Endothelial cell (in vitro differentiated cells): ENCODE data around the gene RBBP4. TPM values are rescaled to one million over a fixed set of nuclear protein-coding genes. Genes with fewer than 3 reads are reported as not detected.

Experiments
- DNase-seq: peaks from one replicate; pipeline ENCODE4 v3.0.0; 2021; ENCODE audit warnings: low spot score
- H3K27ac Mint-ChIP-seq: one replicate; pipeline ENCODE4 v1.8.0; 2021; ENCODE audit warnings: mixed read lengths, inconsistent platforms; ENCODE audit not compliant: unreplicated experiment
- H3K27me3 Mint-ChIP-seq: one replicate; pipeline ENCODE4 v1.8.0; 2021; ENCODE audit warnings: mild to moderate bottlenecking, moderate library complexity, mixed read lengths, inconsistent platforms; ENCODE audit not compliant: unreplicated experiment
- H3K36me3 Mint-ChIP-seq: one replicate; pipeline ENCODE4 v1.8.0; 2021; ENCODE audit warnings: mild to moderate bottlenecking, low read depth, mixed read lengths, inconsistent platforms; ENCODE audit not compliant: unreplicated experiment
- H3K4me1 Mint-ChIP-seq: one replicate; pipeline ENCODE4 v1.8.0; 2021; ENCODE audit warnings: mild to moderate bottlenecking, mixed read lengths, inconsistent platforms; ENCODE audit not compliant: unreplicated experiment
- H3K4me3 Mint-ChIP-seq: one replicate; pipeline ENCODE4 v1.8.0; 2021; ENCODE audit warnings: mild to moderate bottlenecking, mixed read lengths, inconsistent platforms; ENCODE audit not compliant: unreplicated experiment
- H3K9me3 Mint-ChIP-seq: one replicate; pipeline ENCODE4 v1.8.0; 2021; ENCODE audit warnings: mixed read lengths, inconsistent platforms; ENCODE audit not compliant: unreplicated experiment
- total RNA-seq: library from RNA; stranded (reverse); fragmentation: NEBNext Ultra II Directional; extraction: Animal tissue kit (Norgen Biotek cat#: 25700); gene quantifications from one replicate; pipeline ENCODE4 v1.2.1, GENCODE V29; 2021; ENCODE audit not compliant: unreplicated experiment
- TF ChIP-seq, protein P1 (sequence below): fragments of 200-600 bp; sonication (generic); IDR thresholded peaks from one replicate; pipeline ENCODE4 v1.5.0; 2021; ENCODE audit warnings: antibody characterized with exemption; ENCODE audit not compliant: unreplicated experiment

Gene RBBP4
- total RNA-seq, 1 donor from 2014 or later = 280 TPM

DNA sequence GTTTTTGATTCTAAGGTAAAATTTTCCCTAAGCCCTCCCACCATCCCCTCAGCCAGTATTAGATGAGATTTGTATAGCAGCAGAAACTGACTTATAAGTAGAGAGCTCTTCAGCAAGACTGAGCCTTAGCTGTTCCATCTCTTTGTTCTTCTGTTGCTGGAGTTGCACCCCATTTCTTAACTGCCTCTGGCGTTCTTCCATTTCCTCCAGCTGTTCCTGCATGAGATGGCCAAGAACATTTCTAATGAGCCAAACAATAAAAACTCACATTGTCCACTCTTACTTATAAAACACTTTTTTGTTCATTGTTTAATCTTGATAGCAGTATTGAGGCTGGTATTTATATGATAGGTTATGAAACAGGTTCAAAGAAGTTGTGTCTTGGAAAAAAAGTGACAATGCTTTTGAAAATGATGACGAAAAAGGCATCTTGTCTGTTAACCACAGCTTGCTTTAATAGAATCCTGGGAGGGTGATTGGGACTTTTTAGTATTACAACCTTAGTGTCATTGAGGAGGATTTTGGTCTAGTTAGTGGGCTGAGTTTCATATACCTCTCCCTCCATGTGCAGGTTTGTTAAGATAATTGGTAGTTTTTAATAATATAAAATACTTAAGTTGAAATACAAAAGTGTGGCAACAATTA is 33.3 kb downstream of the RBBP4 start:
- no peaks in the 10 kb centered on the region for H3K9me3 Mint-ChIP-seq
- DNase-seq = no peak
- peaks cover 28% of the 10 kb centered on the region for H3K36me3 Mint-ChIP-seq
- peak overlapping the region; percentile 30 for H3K27ac Mint-ChIP-seq
- H3K4me3 Mint-ChIP-seq = no peak overlapping the region
- peaks cover 2% of the 10 kb centered on the region for H3K27me3 Mint-ChIP-seq
- TF ChIP-seq, protein P1, sequence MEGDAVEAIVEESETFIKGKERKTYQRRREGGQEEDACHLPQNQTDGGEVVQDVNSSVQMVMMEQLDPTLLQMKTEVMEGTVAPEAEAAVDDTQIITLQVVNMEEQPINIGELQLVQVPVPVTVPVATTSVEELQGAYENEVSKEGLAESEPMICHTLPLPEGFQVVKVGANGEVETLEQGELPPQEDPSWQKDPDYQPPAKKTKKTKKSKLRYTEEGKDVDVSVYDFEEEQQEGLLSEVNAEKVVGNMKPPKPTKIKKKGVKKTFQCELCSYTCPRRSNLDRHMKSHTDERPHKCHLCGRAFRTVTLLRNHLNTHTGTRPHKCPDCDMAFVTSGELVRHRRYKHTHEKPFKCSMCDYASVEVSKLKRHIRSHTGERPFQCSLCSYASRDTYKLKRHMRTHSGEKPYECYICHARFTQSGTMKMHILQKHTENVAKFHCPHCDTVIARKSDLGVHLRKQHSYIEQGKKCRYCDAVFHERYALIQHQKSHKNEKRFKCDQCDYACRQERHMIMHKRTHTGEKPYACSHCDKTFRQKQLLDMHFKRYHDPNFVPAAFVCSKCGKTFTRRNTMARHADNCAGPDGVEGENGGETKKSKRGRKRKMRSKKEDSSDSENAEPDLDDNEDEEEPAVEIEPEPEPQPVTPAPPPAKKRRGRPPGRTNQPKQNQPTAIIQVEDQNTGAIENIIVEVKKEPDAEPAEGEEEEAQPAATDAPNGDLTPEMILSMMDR = no peak
- peaks cover 16% of the 10 kb centered on the region for H3K4me1 Mint-ChIP-seq

DNA sequence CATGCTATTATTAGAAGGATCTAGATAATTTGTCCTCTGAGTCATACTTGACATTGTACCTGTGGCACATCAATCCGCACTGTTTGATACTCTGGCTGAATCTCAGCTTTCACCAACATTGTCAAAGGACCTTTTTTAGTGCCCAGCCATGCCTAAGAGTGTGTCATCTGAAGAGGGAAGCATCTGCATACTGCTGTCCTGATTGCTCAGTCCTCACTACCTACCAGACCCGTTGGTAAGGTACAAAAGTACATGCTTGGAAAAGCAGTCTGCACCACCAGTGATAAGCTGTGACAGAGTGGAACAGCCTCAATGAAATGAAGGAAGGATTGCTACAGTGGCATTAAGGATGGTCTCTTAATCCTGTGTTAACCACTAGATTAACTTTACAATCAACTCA is 34.5 kb downstream of the RBBP4 start:
- TF ChIP-seq, protein P1 = no peak
- DNase-seq = no peak
- H3K36me3 Mint-ChIP-seq = peaks cover 20% of the 10 kb centered on the region
- H3K9me3 Mint-ChIP-seq = no peaks in the 10 kb centered on the region
- H3K4me3 Mint-ChIP-seq = no peak overlapping the region
- H3K27ac Mint-ChIP-seq = no peak overlapping the region
- peaks cover 16% of the 10 kb centered on the region for H3K4me1 Mint-ChIP-seq
- H3K27me3 Mint-ChIP-seq = peaks cover 2% of the 10 kb centered on the region

DNA sequence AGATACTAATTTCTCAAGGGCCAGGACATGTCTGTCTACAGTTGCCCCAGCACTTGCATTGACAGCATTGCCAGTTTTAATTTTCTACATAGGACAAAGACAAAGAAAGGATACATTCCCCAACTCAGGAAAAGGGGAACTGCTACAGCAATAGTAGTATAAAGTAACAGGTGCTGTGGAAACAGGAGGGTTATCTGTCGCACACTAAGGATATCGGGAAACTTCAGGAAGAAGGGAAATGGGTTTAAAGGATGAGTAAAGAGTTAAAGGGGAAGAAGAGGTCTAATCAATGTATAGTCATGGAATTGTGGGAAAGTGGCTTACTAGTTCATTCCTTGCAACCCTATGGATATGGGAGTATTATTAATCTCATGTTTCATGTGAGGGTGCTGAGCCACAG is 35.4 kb downstream of the RBBP4 start:
- no peak overlapping the region for H3K4me3 Mint-ChIP-seq
- no peaks in the 10 kb centered on the region for H3K9me3 Mint-ChIP-seq
- no peak overlapping the region for H3K27ac Mint-ChIP-seq
- no peak for DNase-seq
- TF ChIP-seq, protein P1 = no peak
- peaks cover 12% of the 10 kb centered on the region for H3K36me3 Mint-ChIP-seq
- H3K27me3 Mint-ChIP-seq = peaks cover 2% of the 10 kb centered on the region
- peaks cover 16% of the 10 kb centered on the region for H3K4me1 Mint-ChIP-seq

DNA sequence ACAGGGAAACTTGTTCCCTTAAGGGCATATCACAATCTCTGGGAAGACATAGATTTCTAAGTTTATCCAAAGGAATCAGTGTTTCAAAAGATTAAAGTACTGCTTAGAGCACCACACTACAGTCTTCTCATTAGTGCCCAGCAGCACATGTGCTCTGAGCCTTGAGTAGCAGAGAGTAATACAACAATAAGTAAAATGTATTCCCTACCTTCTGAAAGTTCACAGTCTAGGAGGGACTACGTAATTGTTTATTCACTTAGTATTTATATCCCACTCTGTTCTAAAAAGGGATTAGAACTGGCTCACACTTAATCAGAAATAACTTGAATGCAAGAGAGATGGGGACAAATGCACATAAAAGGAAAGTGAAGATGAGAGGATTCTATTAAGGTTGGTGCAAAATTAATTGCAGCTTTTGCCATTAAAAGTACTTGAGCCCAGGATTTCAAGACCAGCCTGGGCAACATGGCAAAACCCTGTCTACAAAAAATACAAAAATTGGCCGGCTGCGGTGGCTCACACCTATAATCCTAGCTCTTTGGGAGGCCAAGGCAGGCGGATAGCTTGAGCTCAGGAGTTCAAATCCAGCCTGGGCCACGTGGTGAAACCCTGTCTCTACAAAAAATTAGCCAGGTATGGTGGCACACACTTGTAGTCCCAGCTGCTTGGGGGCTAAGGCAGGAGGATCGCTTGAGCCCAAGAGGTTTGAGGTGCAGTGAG is 42.6 kb downstream of the RBBP4 start:
- H3K27ac Mint-ChIP-seq = no peak overlapping the region
- no peaks in the 10 kb centered on the region for H3K36me3 Mint-ChIP-seq
- no peaks in the 10 kb centered on the region for H3K9me3 Mint-ChIP-seq

More for the DNA sequence above, 42.6 kb downstream of the RBBP4 start:
- TF ChIP-seq, protein P1 = no peak
- no peak overlapping the region for H3K4me3 Mint-ChIP-seq
- peaks cover 12% of the 10 kb centered on the region for H3K4me1 Mint-ChIP-seq
- DNase-seq = no peak
- H3K27me3 Mint-ChIP-seq = peaks cover 3% of the 10 kb centered on the region
